Purkinje cell (primary cell): ENCODE results near the gene EPHA7. TPM values are rescaled to one million over a fixed set of nuclear protein-coding genes. Genes with fewer than 3 reads are reported as not detected.

ENCODE experiments used
- polyA plus RNA-seq: library from polyadenylated mRNA; unstranded; fragments of >200 nt; fragmentation: Nextera tagmentation; gene quantifications from 2 replicates; pipeline ENCODE4 v1.2.1, GENCODE V29; 2014

EPHA7 gene
- polyA plus RNA-seq = 33.8 and 40.9 TPM in 2 replicates

GRCh38 chr6:93419304-93420162, at the start of gene EPHA7:
TSS of gene EPHA7 (minus strand) at chr6:93419559. CDS start at chr6:93419341, 218 bp downstream.

